WTC11 (cell line): ENCODE measurements around the gene ADIPOR2.

Source experiments
- ETV6 ChIP-seq: sonication (generic); formaldehyde crosslinking; IDR thresholded peaks from 2 replicates; pipeline ENCODE4 v1.8.1; 2022; ENCODE audit warnings: mild to moderate bottlenecking, missing genetic modification reagents
- FOXK1 ChIP-seq: sonication (generic); formaldehyde crosslinking; IDR thresholded peaks from 2 replicates; pipeline ENCODE4 v1.8.0; 2022; ENCODE audit warnings: mild to moderate bottlenecking, moderate library complexity, missing genetic modification reagents
- GABPB1 ChIP-seq: sonication (generic); formaldehyde crosslinking; IDR thresholded peaks from 2 replicates; pipeline ENCODE4 v1.8.1; 2023; ENCODE audit warnings: mild to moderate bottlenecking, missing genetic modification reagents
- MYBL2 ChIP-seq: sonication (generic); formaldehyde crosslinking; IDR thresholded peaks from 2 replicates; pipeline ENCODE4 v1.8.1; 2023; ENCODE audit warnings: mild to moderate bottlenecking, moderate library complexity, missing genetic modification reagents
- NFE2L1 ChIP-seq: sonication (generic); formaldehyde crosslinking; IDR thresholded peaks from 2 replicates; pipeline ENCODE4 v1.8.1; 2023; ENCODE audit warnings: missing genetic modification reagents
- TCF7 ChIP-seq: sonication (generic); formaldehyde crosslinking; IDR thresholded peaks from 2 replicates; pipeline ENCODE4 v1.8.0; 2022; ENCODE audit warnings: mild to moderate bottlenecking, low read depth, missing genetic modification reagents, moderate library complexity
- TEAD4 ChIP-seq: sonication (generic); formaldehyde crosslinking; IDR thresholded peaks from 2 replicates; pipeline ENCODE4 v1.8.0; 2022; ENCODE audit warnings: mild to moderate bottlenecking, missing genetic modification reagents
- ZNF423 ChIP-seq: fragments of 250-450 bp; sonication (Bioruptor Pico); IDR thresholded peaks from 2 replicates; pipeline ENCODE4 v2.1.2; 2022; ENCODE audit warnings: mild to moderate bottlenecking, moderate library complexity
- TF ChIP-seq, protein P1 (sequence below): fragments of 200-600 bp; IDR thresholded peaks from 2 replicates; pipeline ENCODE4 v1.8.0; 2022; ENCODE audit warnings: antibody characterized with exemption
- TF ChIP-seq, protein P2 (sequence below): sonication (generic); formaldehyde crosslinking; IDR thresholded peaks from 2 replicates; pipeline ENCODE4 v1.8.1; 2023; ENCODE audit warnings: mild to moderate bottlenecking, missing genetic modification reagents, moderate library complexity

DNA sequence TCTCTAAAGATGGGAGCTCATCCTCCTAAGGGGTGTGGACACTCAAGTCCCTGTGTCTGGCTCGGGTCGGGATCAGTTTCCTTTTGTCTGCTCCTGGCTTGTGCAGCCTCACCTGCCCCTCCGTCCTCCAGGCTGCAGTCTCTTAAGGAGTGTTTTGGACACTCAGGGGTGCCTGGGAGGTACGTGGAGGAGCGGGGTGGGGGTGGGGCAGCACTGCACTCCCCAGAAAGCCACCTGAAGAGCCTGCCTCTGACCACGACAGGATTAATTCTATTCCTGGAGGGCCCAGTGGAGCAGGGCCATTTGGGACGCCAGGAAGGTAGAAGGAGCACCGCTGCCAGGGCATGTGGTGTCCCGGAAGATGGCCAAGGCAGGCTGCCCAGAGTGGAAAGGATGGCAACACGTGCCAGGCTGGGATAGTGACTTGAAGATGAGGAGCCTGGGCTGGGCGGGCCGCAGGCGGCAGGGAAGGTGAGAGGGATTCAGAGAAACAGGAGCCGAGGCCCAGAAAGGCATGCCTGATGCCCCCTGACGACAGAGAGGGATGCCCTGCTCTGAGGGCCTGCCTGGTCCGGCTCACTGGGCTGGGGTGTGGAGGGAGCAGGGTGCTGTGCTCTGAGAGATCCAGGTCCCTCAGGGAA is 114.7 kb downstream of the ADIPOR2 start:
- TF ChIP-seq, protein P1, sequence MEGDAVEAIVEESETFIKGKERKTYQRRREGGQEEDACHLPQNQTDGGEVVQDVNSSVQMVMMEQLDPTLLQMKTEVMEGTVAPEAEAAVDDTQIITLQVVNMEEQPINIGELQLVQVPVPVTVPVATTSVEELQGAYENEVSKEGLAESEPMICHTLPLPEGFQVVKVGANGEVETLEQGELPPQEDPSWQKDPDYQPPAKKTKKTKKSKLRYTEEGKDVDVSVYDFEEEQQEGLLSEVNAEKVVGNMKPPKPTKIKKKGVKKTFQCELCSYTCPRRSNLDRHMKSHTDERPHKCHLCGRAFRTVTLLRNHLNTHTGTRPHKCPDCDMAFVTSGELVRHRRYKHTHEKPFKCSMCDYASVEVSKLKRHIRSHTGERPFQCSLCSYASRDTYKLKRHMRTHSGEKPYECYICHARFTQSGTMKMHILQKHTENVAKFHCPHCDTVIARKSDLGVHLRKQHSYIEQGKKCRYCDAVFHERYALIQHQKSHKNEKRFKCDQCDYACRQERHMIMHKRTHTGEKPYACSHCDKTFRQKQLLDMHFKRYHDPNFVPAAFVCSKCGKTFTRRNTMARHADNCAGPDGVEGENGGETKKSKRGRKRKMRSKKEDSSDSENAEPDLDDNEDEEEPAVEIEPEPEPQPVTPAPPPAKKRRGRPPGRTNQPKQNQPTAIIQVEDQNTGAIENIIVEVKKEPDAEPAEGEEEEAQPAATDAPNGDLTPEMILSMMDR: no peak
- TF ChIP-seq TCF7 (no peak), ETV6 (CRISPR knock-in tag) (no peak), MYBL2 (CRISPR knock-in tag) (no peak), ZNF423 (CRISPR knock-in tag) (no peak), TEAD4 (CRISPR knock-in tag) (no peak), NFE2L1 (CRISPR knock-in tag) (no peak), GABPB1 (CRISPR knock-in tag) (no peak), FOXK1 (CRISPR knock-in tag) (no peak)
- TF ChIP-seq, protein P2, sequence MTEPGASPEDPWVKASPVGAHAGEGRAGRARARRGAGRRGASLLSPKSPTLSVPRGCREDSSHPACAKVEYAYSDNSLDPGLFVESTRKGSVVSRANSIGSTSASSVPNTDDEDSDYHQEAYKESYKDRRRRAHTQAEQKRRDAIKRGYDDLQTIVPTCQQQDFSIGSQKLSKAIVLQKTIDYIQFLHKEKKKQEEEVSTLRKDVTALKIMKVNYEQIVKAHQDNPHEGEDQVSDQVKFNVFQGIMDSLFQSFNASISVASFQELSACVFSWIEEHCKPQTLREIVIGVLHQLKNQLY (CRISPR knock-in tag): no peak
